Iris pigment epithelial cell (primary cell): ENCODE measurements around the gene ZSCAN1.
A peak's percentile ranks its signal among the peaks of the same experiment; 100 is the strongest.

Experiments
- DNase-seq: peaks from one replicate; pipeline ENCODE4 v3.0.0-alpha.2; 2011; ENCODE audit warnings: low read depth

ZSCAN1 gene

DNA sequence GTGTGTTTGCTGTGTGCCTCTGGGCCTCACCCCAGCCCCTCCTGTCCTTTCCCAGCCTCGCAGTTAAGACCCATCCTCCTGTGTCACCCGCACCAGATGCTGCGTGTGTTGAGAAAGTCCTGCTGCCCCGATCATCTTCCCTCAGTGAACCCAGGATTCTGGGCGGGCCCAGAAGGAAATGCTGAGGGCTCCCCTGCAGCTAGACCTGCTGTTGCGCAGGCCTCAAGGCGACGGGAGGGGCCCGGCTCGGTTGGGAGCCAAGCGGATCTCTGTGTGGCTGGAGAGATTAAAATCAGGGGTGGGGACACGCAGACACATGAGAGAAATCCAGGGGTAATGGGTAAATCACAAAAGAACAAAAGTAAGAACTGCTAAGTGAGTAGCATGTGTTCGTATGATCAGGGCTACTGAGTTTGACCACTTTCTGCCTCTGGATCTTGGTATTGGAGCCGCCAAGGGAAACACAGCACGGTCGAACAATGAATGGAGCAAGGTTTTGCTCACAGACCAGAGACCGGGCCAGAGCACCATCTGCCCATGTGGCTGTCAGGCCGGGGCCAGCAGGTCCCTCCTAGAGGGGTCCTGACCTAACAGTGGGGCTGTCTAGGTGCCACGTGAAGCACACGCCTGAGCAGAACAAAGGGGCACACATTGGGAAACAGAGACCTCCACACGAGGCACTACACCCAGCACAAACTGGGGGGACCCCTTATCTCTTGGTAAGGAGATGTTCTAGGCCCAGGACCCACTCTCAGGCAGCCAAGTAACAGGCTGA lies 7.1 kb downstream of the ZSCAN1 start:
- DNase-seq: no peak

DNA sequence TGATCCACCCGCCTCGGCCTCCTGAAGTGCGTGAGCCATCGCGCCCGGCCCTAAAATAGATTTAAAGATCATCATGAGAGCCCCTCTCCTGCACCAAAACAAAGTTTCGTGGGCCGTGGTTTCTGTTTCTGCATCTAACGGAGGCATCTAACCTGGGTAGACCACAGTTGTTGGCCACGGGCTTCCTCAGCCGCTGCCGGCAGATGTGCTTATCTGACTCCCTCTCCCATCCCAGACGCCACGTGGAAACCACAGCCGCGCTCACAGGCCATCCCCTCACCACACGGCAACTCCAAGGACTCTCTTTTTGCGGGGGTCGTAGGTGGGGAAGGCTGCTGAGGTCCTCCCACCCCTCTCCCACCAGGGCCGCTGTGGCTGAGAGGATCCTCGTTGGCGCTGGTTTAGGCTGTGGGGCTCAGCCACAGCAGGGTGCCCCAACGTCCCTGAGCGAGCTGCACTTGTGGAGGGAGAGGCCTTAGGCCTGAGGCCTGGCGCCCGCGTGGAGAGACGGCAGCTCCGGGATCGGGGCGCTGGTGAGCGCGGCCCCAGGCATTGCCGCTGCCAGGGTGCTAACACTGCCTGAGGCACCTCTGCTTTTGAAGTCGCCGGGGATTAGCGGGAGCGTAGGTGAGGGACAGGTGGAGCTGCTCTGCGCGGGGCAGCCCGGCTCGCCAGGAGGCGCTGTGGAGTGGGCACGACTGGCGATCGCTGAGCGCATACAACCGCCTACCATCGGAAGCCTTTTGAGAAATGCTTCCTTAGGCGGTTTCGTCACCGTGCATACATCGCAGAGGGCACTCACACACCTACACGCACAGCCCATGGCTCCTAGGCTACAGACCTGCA lies 8.9 kb downstream of the ZSCAN1 start:
- no peak for DNase-seq

DNA sequence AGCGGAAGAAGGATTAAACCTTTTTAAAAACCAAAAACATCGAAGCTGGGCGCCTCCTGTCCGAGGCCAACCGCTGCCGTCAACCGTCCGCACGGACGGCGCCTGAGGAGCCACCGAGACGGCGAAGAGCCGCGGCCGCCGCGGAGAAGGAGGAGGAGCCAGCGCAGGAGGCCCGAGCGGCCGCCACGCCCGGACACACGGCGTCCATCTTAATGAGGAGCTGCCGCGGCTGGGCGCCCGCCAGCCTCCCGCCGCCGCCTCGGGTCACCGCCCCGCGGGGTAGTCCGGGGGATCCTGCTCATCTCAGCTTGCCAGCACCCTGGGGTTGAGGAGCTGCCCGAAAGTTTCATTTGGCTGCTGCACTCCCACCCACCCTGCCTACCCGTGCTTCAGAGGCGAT lies 10.6 kb downstream of the ZSCAN1 start:
- no peak for DNase-seq

DNA sequence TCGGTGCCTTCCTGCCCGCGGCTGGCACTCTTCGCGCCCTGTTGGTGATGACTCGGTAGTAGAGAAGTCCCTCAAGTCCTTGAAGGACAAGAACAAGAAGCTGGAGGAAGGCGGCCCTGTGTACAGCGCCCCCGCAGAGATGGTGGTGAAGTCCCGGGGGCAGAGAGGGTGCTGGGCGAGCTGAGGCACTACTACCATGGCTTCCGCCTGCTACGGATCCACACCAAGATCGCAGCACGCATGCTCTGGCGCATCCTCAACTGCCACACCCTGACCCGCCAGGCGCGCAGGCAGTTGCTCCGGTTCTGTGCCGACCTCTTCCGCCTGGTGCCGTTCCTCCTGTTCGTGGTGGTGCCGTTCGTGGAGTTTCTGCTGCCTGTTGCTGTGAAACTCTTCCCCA lies 11.1 kb downstream of the ZSCAN1 start:
- DNase-seq: no peak

DNA sequence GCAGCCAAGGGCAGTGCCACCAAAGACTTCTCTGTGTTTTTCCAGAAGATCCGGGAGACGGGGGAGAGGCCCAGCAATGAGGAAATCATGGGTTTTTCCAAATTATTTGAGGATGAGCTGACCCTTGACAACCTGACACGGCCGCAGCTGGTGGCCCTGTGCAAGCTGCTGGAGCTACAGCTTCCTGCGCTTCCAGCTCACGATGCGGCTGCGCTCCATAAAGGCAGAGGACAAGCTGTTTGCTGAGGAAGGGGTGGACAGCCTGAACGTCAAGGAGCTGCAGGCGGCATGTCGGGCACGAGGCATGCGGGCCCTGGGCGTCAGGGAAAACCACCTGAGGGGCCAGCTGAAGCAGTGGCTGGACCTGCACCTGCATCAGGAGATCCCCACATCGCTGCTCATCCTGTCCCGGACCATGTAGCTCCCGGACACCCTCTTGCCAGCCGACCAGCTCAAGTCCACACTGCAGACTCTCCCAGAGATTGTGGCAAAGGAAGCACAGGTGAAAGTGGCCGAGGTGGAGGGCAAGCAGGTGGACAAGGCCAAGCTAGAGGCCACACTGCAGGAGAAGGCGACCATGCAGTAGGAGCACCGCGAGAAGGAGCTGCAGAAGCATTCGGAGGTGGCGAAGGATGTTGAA lies 11.7 kb downstream of the ZSCAN1 start:
- no peak for DNase-seq

DNA sequence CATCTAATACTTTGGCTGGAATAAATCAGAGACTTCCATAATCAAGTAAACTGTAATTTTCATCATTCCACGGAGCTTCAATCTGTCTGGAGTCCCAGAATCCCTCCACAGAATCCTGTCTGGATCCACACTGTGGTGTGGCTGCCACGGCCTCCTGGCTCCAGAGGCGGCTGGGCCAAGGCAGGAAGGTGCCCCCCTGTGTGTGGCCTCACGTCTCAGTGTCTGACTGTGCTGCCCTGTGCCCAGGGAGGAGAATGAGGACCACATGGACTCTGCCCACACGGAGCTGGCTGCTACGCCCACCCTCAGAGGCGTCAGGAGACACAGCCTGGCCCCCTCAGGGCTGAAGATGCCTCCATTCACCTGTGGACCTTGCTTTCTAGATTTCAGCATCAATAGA lies 13.0 kb downstream of the ZSCAN1 start:
- no peak for DNase-seq

DNA sequence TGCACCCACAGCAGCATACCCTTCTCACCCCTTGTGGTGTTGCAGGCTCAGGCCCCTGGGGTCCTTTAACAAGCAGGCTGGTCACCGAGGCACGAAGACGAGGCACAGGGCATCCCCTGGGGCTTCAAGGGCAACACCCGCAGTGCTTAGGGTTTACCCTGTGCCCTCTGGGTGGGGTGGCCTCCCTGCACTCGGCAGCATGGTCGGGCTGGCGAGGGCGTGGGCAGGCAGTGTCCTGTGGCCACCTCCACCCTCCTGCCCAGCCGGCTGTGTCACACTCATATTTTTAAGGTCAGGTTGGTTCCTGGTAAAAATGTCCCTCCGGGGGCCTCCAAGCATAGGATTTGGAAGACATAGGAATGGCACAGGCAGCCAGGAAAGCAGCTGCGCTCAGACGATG lies 13.8 kb downstream of the ZSCAN1 start:
- DNase-seq: no peak

DNA sequence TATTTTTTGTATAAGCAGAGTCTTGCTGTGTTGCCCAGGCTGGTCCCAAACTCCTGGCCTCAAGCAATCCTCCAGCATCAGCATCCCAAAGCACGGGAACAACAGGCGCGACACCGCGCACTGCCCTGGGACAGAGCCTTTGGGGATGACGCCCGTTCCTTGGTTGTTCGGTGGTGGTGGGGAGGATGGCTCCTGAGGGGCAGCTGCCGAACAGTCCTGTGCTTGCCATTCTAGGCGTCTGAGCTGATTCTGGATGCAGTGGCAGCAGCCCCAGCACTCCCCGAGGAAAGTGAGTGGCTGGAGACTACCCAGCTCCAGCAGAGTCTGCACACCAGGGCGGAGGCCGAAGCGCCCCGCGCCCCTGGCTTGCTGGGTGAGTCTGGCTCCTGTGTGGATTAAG lies 18.4 kb downstream of the ZSCAN1 start:
- DNase-seq: no peak

DNA sequence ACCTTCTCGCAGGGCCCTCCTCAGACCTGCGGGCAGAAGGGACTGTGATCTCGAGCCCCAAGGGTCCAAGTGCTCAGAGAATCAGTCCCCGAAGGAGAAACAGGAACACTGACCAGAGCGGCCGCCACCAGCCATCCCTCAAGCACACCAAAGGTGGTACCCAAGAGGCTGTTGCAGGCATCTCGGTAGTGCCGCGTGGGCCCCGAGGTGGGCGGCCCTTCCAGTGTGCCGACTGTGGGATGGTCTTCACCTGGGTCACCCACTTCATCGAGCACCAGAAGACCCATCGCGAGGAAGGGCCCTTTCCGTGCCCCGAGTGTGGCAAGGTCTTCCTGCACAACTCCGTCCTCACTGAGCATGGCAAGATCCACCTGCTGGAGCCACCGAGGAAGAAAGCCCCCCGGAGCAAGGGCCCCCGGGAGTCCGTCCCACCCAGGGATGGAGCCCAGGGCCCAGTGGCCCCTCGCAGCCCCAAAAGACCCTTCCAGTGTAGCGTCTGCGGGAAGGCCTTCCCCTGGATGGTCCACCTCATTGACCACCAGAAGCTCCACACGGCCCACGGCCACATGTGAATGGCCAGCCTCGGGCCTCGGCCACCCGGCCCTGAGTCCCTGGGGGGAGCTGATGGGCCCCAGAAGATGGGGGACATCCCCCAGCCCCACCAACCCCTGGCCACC lies 19.8 kb downstream of the ZSCAN1 start:
- DNase-seq: no peak

DNA sequence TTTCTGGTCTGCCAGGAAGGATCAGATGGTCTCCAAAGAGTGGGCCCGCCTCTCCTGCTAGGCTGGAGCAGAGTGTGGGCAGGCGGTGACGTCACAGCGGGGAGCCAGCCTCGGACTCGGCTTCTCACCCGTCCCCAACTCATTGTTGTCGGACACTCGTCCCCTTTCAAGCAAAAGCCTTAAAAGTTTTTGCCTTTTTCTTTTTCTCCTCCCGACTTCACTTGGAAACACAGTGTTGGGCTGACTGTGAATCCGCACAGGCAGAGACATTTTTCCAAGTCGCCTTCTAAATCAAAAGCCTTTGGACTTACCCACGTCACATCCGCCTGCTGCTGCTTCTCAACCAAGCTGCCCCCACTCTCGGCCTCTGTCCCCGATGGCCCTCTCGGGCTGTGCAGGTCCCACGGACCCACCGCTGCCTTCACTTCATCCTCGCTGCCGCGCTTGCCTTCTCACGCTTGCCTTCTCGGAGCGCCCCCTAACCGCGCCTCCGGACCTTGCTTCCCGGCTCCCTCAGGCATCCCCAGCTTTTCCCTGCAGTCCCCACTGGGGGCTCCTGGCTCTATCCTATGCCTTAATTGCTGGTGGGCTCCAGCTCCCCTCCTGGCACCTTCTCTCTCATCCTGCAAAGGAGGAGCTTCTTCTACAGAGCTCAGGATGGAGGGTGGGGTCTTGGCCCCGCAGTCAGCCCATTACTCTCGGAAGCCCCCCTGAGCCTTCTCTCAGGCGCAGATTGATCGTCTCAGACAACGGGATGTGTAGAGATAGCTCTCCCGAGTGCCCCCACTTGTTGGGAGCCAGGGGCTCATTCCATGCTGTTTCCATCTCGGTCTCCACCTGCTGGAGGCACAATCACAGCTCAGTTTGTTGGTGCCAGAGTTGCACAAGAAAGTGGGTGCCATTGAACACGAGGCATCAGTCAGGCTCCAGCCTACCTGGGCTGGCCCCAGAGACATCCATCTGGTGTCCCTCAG lies 21.4 kb downstream of the ZSCAN1 start:
- peak; percentile 40 for DNase-seq

DNA sequence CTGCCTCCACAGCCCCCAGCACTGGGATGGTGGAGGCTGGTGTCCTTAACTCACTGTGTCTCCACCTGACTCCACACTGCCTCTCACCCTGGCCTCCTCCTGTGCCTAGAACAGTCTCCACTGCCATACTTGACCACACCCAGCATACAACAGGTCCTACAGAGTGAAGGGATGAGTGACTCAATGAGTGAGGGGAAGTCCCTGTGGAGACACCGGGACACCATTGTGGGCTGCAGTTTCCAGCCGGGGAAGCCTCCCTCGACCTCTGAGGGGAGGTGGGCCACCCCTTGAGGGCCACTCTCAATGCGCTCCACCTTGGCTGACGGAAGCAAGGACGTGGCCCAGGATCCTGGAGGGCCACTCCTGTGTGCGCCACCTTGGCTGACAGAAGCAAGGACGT lies 22.4 kb downstream of the ZSCAN1 start:
- no peak for DNase-seq

DNA sequence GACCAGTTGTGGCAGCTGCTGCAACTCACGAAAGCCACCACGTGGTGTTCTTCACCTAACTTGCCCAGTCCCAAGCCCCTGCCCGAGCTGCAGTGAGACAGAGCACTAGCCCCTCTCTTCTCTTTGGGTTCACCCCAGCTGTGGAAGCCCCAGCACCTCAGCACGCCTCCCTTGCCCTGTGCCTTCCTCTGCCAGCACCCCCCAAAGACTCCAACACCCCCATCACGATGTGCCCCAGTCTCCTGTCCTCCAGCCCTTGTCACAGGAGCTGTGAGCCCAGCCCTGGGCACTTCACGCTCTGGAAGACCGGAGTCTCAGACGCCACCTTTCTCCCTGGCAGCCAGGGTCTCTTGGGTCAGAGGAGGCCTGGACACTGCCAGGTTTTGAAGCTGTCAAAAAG lies 23.0 kb downstream of the ZSCAN1 start:
- DNase-seq: no peak

DNA sequence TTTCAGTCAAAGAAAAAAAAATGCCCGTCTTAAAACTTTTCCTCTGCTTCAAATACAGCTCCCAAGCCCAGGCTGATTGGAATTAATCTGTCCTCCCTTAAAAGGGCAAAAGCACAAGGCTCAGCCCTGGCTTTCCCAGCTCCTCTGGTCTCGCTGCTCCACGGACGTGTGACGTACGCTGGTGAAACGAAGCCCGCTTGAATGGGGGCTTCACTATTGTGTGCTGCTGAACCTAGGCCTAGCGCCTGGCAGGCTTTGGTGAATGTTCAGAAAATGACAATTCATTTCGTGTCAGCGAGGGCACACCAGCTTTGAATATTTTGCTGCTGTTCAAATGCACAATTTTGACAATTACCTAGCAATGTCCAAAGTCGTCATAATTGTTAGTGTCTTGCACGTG lies 24.6 kb downstream of the ZSCAN1 start:
- DNase-seq: no peak

DNA sequence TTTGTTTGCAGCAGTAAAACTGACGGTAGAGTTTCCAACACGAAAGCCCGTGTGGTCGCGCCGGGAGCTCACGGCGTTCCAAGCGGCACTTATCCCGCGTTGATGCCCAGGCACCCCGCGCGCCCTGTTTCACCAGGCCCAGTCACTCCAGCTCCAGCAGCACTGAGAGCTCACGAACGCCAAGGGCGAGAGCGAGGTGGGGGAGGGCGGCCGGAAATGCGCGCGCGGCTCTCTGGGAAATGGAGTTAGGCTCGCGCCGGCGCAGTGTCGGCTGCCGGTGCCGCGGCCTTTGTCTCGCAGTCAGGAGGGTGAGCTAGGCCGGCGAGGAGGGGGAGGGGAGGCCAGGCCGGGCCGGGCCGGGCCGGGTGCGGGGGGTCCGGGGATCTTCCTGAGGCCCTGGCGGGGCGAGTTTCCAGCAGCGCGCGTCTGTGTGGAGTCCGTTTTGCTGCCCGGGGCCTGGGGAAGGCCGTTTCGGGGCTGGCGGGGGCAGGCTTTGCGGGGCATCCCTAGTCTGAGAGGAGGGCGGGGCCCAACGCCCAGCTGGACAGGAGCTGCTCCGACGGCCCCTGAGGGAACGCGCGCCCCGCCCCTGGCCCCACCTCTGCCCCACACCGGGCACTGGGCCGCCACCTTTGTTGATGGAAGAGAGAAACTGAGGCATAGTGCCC lies 25.3 kb downstream of the ZSCAN1 start, which contains the start of gene ZNF135:
Gene ZNF135, plus strand, starts transcription at position 280 of the 668 bp plus-strand sequence. CDS start 721 bp downstream, outside the sequence.
- peak; percentile 90 for DNase-seq

DNA sequence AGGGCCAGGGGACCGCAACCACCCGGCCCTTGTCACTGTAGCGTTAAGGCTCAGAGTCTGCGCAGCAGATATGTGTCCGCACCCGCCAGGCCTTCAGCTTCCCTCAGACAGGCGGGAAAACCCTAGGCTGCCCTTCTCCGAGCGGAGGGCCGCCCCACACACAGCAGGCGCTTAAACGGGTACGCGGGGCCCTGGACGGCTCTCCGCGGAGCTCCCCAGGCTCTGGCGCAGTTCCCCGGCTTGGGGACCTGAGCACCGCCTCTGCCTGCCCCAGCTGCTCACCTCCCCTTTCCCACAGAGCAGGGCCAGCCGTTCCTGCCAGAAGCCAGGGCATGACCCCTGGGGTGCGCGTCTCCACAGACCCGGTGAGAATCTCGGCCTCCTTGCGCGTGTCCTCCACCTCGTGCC lies 25.9 kb downstream of the ZSCAN1 start:
- no peak for DNase-seq

DNA sequence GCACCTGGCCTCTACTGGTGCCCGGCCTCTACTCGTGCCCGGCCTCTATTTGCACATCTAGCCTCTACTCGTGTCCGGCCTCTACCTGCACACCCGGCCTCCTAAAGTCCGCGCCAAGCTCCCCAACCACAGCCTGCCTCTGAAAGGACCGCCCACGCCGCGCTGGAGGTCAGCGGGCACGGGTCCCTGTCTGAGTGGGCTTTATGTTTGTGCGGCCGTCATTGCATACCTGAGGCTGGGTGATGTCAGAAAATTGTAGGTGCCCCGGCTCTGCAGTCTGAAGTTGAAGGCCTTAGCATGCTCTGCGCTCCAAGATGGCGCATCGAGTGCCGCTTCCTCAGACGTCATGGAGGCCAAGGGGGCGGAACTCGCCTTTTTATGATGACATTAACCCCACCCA lies 26.4 kb downstream of the ZSCAN1 start:
- no peak for DNase-seq

DNA sequence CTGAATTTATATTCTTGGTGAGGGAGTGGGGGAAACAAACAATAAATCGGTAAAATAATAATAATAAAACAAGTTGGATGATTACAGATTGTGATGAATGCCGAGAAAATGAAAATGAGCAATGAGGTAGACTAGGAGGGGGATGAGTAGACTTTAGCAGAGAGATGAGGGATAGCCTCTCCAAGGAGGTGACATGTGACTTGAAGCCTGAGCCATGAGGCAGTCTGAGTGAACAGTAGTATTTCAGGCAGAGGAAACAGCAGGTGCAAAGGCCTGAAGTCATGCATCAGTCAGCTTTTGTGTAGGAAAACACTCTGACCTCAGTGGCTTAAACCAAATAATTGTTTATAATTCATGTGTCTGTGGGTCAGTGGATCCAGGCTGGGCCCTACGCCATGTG lies 29.9 kb downstream of the ZSCAN1 start:
- no peak for DNase-seq

DNA sequence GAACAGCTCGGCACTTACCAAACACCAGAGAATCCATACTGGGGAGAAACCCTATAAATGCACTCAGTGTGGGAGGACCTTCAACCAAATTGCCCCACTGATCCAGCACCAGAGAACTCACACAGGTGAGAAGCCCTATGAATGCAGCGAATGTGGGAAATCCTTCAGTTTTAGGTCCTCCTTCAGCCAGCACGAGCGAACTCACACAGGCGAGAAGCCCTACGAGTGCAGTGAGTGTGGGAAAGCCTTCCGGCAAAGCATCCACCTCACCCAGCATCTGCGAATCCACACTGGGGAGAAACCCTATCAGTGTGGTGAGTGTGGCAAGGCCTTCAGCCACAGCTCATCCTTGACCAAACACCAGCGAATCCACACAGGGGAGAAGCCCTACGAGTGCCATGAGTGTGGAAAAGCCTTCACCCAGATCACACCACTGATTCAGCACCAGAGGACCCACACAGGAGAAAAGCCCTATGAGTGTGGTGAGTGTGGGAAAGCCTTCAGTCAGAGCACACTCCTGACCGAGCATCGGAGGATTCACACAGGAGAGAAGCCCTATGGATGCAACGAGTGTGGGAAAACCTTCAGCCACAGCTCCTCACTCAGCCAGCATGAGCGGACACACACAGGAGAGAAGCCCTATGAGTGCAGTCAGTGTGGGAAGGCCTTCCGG lies 33.6 kb downstream of the ZSCAN1 start:
- DNase-seq: peak; percentile 7

DNA sequence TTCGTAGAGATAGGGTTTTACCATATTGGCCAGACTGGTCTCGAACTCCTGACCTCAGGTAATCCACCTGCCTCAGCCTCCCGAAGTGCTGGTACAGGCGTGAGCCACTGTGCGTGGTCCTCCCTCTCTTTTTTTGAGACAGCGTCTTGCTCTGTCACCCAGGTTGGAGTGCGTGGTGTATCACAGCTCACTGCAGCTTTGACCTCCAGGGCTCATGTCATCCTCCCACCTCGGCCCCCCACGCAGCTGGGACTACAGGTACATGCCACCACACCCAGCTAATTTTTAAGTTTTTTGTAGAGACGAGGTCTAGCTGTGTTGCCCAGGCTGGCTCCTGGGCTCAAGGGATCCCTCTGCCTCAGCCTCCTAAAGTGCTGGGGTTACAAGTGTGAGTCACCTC lies 46.0 kb downstream of the ZSCAN1 start:
- DNase-seq: no peak

DNA sequence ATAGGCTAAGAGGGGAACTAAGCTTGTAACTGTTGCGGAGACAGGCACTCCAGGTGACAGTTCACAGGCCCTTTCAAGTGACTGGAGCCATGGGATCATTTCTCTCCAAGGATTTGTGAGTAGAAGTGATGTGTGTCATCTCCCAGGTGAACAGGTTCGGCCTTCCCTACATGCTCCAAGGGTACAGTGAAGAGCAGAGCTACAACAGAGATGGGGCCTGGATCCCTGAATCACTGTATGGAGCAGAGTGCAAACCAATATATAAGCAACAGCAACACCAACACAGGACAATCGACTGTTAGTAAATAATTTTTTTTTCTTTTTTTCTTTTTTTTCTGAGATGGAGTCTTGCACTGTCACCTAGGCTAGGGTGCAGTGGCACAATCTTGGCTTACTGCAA lies 49.2 kb downstream of the ZSCAN1 start:
- DNase-seq: no peak
